PC-3 (cell line): ENCODE data around the gene TDP2. TPM values are rescaled to one million over a fixed set of nuclear protein-coding genes. Genes with fewer than 3 reads are reported as not detected.

Experiments
- ATAC-seq: fragments of 200-7000 bp; cut with Tn5 transposase; 2 replicates; pipeline ENCODE4 v1.9.1; 2020; ENCODE audit warnings: mild to moderate bottlenecking, moderate library complexity
- BruUV-seq: library from RNA; stranded (reverse); fragments of 400-500 nt; replicated peaks from 2 replicates; lab custom pipeline; 2021; lab: Mats Ljungman, UMichigan
- CTCF ChIA-PET: fragments of 300-600 bp; sonication (Branson Sonifier 250); formaldehyde crosslinking; loops from one replicate; lab custom pipeline; 2022; ENCODE audit warnings: antibody characterized with exemption; lab: Charles Lee
- POLR2A ChIA-PET: fragments of 300-600 bp; sonication (Branson Sonifier 250); formaldehyde crosslinking; loops from one replicate; lab custom pipeline; 2022; ENCODE audit warnings: antibody characterized with exemption; ENCODE audit not compliant: unreplicated experiment; lab: Charles Lee
- DNase-seq: peaks from one replicate; pipeline ENCODE4 v3.0.0-alpha.2; 2015
- H2AFZ ChIP-seq: fragments of 300-600 bp; sonication (generic); 2 replicates; pipeline ENCODE4 v1.6.0; 2016; ENCODE audit warnings: antibody characterized with exemption, low read length
- H3F3A ChIP-seq: fragments of 300-600 bp; sonication (generic); one replicate; pipeline ENCODE4 v1.6.0; 2017; ENCODE audit warnings: antibody characterized with exemption, low read length, control low read depth, mild to moderate bottlenecking; ENCODE audit not compliant: unreplicated experiment
- H3K27ac ChIP-seq: fragments of 300-600 bp; sonication (generic); 2 replicates; pipeline ENCODE4 v1.5.1; 2016; ENCODE audit warnings: mild to moderate bottlenecking, low read length
- H3K27me3 ChIP-seq: fragments of 300-600 bp; sonication (generic); 2 replicates; pipeline ENCODE4 v1.6.1; 2016; ENCODE audit warnings: low read length, mixed read lengths
- H3K36me3 ChIP-seq: fragments of 300-600 bp; sonication (generic); 2 replicates; pipeline ENCODE4 v1.6.1; 2016; ENCODE audit warnings: low read depth, mixed run types, low read length, mixed read lengths
- H3K4me1 ChIP-seq: fragments of 300-600 bp; sonication (generic); 2 replicates; pipeline ENCODE4 v1.5.1; 2016; ENCODE audit warnings: low read length; ENCODE audit not compliant: insufficient read depth
- H3K4me2 ChIP-seq: fragments of 300-600 bp; sonication (generic); 2 replicates; pipeline ENCODE4 v1.6.0; 2016; ENCODE audit warnings: low read length
- H3K4me3 ChIP-seq: fragments of 300-600 bp; sonication (generic); 2 replicates; pipeline ENCODE4 v1.5.1; 2016; ENCODE audit warnings: mild to moderate bottlenecking, low read length, mixed read lengths
- H3K79me2 ChIP-seq: fragments of 300-600 bp; sonication (generic); 2 replicates; pipeline ENCODE4 v1.6.1; 2017; ENCODE audit warnings: low read length, mixed read lengths
- H3K9ac ChIP-seq: fragments of 300-600 bp; sonication (generic); 2 replicates; pipeline ENCODE4 v1.6.0; 2016; ENCODE audit warnings: mild to moderate bottlenecking, low read length
- H3K9me2 ChIP-seq: fragments of 300-600 bp; sonication (generic); replicated peaks from 2 replicates; pipeline ENCODE4 v1.6.1; 2016; ENCODE audit warnings: mixed run types, low read length, mixed read lengths
- H3K9me3 ChIP-seq: fragments of 300-600 bp; sonication (generic); 2 replicates; pipeline ENCODE4 v1.6.1; 2016; ENCODE audit warnings: low read length, mixed read lengths
- H4K20me1 ChIP-seq: fragments of 300-600 bp; sonication (generic); 2 replicates; pipeline ENCODE4 v1.6.1; 2016; ENCODE audit warnings: low read length, mixed read lengths
- CTCF ChIP-seq: fragments of 300-600 bp; sonication (generic); conservative IDR thresholded peaks from 2 replicates; pipeline ENCODE4 v1.5.1; 2017; ENCODE audit warnings: antibody characterized with exemption, low read depth, mild to moderate bottlenecking, low read length
- EZH2 ChIP-seq: fragments of 300-600 bp; sonication (generic); IDR thresholded peaks from one replicate; pipeline ENCODE4 v1.6.1; 2017; ENCODE audit warnings: antibody characterized with exemption, mild to moderate bottlenecking, low read length; ENCODE audit not compliant: unreplicated experiment
- EZH2phosphoT487 ChIP-seq: fragments of 300-600 bp; sonication (generic); IDR thresholded peaks from 2 replicates; pipeline ENCODE4 v1.6.1; 2018; ENCODE audit warnings: mild to moderate bottlenecking, antibody characterized with exemption, low read length, borderline replicate concordance
- intact Hi-C: fragments of 100-400 bp; cut with micrococcal nuclease; formaldehyde crosslinking; loops from 2 replicates; pipeline ENCODE4 v1.9.0; 2023
- total RNA-seq: library from RNA; depleted of rRNA; stranded (reverse); fragments of >200 nt; gene quantifications from 2 replicates; pipeline ENCODE4 v1.2.3, GENCODE V29; 2014

TDP2 gene
- total RNA-seq, 1 experiment from 2014 or later = 20.6 TPM

GRCh38 chr6:24646771-24647170 is 19.9 kb downstream of the TDP2 start:
- H2AFZ ChIP-seq = peak overlapping the region; percentile 88
- ChIA-PET CTCF (interaction anchor here (0.5 kb wide), 2 partner anchors 54 to 123 kb away, joined by 3 to 8 read pairs; no protein-coding TSS in a partner anchor), POLR2A (no interaction called here)
- no peak overlapping the region for H3K9ac ChIP-seq
- TF ChIP-seq EZH2phosphoT487 = no peak
- TF ChIP-seq CTCF = no peak
- no peak for TF ChIP-seq EZH2
- no peaks in the 10 kb centered on the region for H3K79me2 ChIP-seq
- H3K27ac ChIP-seq = peak overlapping the region; percentile 16; the same call in 1 of the 2 replicates
- intact Hi-C loops = loop anchor here (2.0 to 5.0 kb wide), 2 partner anchors 20 to 219 kb away; partner anchors contain the start of genes ACOT13 and TDP2
- no peaks in the 10 kb centered on the region for H4K20me1 ChIP-seq
- peak overlapping the region; percentile 77 for H3K4me3 ChIP-seq
- ATAC-seq (peak; percentile 85), DNase-seq (peak; percentile 86)
- no peaks in the 10 kb centered on the region for H3F3A ChIP-seq
- H3K36me3 ChIP-seq = peaks cover 7% of the 10 kb centered on the region
- no TSS peak for BruUV-seq
- no peaks in the 10 kb centered on the region for H3K27me3 ChIP-seq
- H3K9me3 ChIP-seq = no peaks in the 10 kb centered on the region
- peaks cover 24% of the 10 kb centered on the region for H3K4me1 ChIP-seq
- peak overlapping the region; percentile 77 for H3K4me2 ChIP-seq
- H3K9me2 ChIP-seq = no peaks in the 10 kb centered on the region

- Histone ChIP-seq H3K27ac (no peak overlapping the region), H3K4me2 (peak overlapping the region; percentile 77), H3K79me2 (no peaks in the 10 kb centered on the region), H3F3A (no peaks in the 10 kb centered on the region), H3K9me2 (no peaks in the 10 kb centered on the region), H3K4me3 (peak overlapping the region; percentile 77; the same call in 1 of the 2 replicates), H4K20me1 (no peaks in the 10 kb centered on the region), H3K36me3 (no peaks in the 10 kb centered on the region), H3K9ac (no peak overlapping the region), H3K9me3 (no peaks in the 10 kb centered on the region), H2AFZ (no peak overlapping the region), H3K27me3 (no peaks in the 10 kb centered on the region), H3K4me1 (peaks cover 24% of the 10 kb centered on the region)
- POLR2A ChIA-PET = no interaction called here
- DNase-seq = no peak
- intact Hi-C loops = loop anchor here (2.0 kb wide), 1 partner anchor 62 kb away; no protein-coding TSS in a partner anchor
- CTCF ChIA-PET = no interaction called here
- no TSS peak for BruUV-seq
- TF ChIP-seq EZH2 = no peak
- TF ChIP-seq CTCF = no peak
- no peak for TF ChIP-seq EZH2phosphoT487
- ATAC-seq = no peak
Measured at GRCh38 chr6:24644377-24644776, 22.3 kb downstream of the TDP2 start.

- no TSS peak for BruUV-seq
- H3K4me2 ChIP-seq = peak overlapping the region; percentile 40
- H2AFZ ChIP-seq = peak overlapping the region; percentile 62
- H3K27me3 ChIP-seq = no peaks in the 10 kb centered on the region
- no peaks in the 10 kb centered on the region for H3K9me3 ChIP-seq
- H3K79me2 ChIP-seq = no peaks in the 10 kb centered on the region
- DNase-seq (no peak), ATAC-seq (no peak)
- no peaks in the 10 kb centered on the region for H3F3A ChIP-seq
- TF ChIP-seq EZH2 (no peak), EZH2phosphoT487 (no peak), CTCF (no peak)
- H4K20me1 ChIP-seq = no peaks in the 10 kb centered on the region
- H3K27ac ChIP-seq = no peak overlapping the region
- H3K4me1 ChIP-seq = peaks cover 24% of the 10 kb centered on the region
- no peak overlapping the region for H3K9ac ChIP-seq
- ChIA-PET POLR2A (no interaction called here), CTCF (no interaction called here)
- H3K4me3 ChIP-seq = 0 out of 2 replicates have a peak overlapping the region, but pooled peaks have one; percentile 12
- H3K36me3 ChIP-seq = no peaks in the 10 kb centered on the region
- intact Hi-C loops = loop anchor here (2.0 kb wide), 1 partner anchor 61 kb away; no protein-coding TSS in a partner anchor
- no peaks in the 10 kb centered on the region for H3K9me2 ChIP-seq
Measured at GRCh38 chr6:24643920-24644319, 22.8 kb downstream of the TDP2 start.
